SK-N-SH treated with all-trans-retinoic acid at 6 μM for 48 hours (cell line): ENCODE results near the gene FLYWCH2.

Experiments
- ATAC-seq: fragments of 200-7000 bp; cut with Tn5 transposase; 3 replicates; pipeline ENCODE4 v1.9.1; 2020; ENCODE audit warnings: mild to moderate bottlenecking, moderate library complexity
- ARNTL ChIP-seq: fragments of 450-650 bp; formaldehyde crosslinking; IDR thresholded peaks from 2 replicates; pipeline ENCODE4 v1.5.0; 2020; ENCODE audit warnings: low read depth, mild to moderate bottlenecking, moderate library complexity, borderline replicate concordance
- BACH2 ChIP-seq: fragments of 250-450 bp; sonication (Bioruptor Pico); IDR thresholded peaks from 2 replicates; pipeline ENCODE4 v1.9.0; 2021; ENCODE audit warnings: mild to moderate bottlenecking, borderline replicate concordance
- CREB5 ChIP-seq: fragments of 250-450 bp; sonication (Bioruptor Pico); IDR thresholded peaks from 2 replicates; pipeline ENCODE4 v1.5.1; 2020; ENCODE audit warnings: low read depth, mild to moderate bottlenecking, moderate library complexity
- CSDC2 ChIP-seq: fragments of 250-450 bp; sonication (Bioruptor Pico); IDR thresholded peaks from 2 replicates; pipeline ENCODE4 v1.5.0; 2020; ENCODE audit warnings: mild to moderate bottlenecking, moderate library complexity
- ESRRG ChIP-seq: fragments of 250-450 bp; sonication (Bioruptor Pico); IDR thresholded peaks from 2 replicates; pipeline ENCODE4 v1.6.1; 2021; ENCODE audit warnings: mild to moderate bottlenecking
- GLIS3 ChIP-seq: fragments of 250-450 bp; sonication (Bioruptor Pico); IDR thresholded peaks from 2 replicates; pipeline ENCODE4 v1.5.0; 2020; ENCODE audit warnings: mild to moderate bottlenecking, moderate library complexity
- ISL1 ChIP-seq: fragments of 250-450 bp; sonication (Bioruptor Pico); IDR thresholded peaks from 2 replicates; pipeline ENCODE4 v2.1.2; 2022; ENCODE audit warnings: mild to moderate bottlenecking, moderate library complexity
- OSR1 ChIP-seq: fragments of 250-450 bp; sonication (Bioruptor Pico); IDR thresholded peaks from 2 replicates; pipeline ENCODE4 v1.8.0; 2022; ENCODE audit warnings: moderate library complexity, mild to moderate bottlenecking, inconsistent platforms
- PATZ1 ChIP-seq: fragments of 250-450 bp; sonication (Bioruptor Pico); IDR thresholded peaks from 2 replicates; pipeline ENCODE4 v1.8.0; 2020; ENCODE audit warnings: mild to moderate bottlenecking, moderate library complexity, borderline replicate concordance
- POU6F1 ChIP-seq: fragments of 250-450 bp; sonication (Bioruptor Pico); IDR thresholded peaks from 2 replicates; pipeline ENCODE4 v1.8.0; 2021; ENCODE audit warnings: low read depth, mild to moderate bottlenecking, moderate library complexity, borderline replicate concordance
- RARB ChIP-seq: fragments of 250-450 bp; sonication (Bioruptor Pico); IDR thresholded peaks from 2 replicates; pipeline ENCODE4 v1.8.0; 2021; ENCODE audit warnings: mild to moderate bottlenecking, moderate library complexity
- SNAI2 ChIP-seq: fragments of 250-450 bp; sonication (Bioruptor Pico); IDR thresholded peaks from 2 replicates; pipeline ENCODE4 v1.5.0; 2020; ENCODE audit warnings: mild to moderate bottlenecking, moderate library complexity
- TCF4 ChIP-seq: fragments of 250-450 bp; sonication (Bioruptor Pico); IDR thresholded peaks from 2 replicates; pipeline ENCODE4 v1.8.0; 2021; ENCODE audit warnings: mild to moderate bottlenecking, moderate library complexity, borderline replicate concordance
- ZC3H10 ChIP-seq: fragments of 250-450 bp; sonication (Bioruptor Pico); IDR thresholded peaks from 2 replicates; pipeline ENCODE4 v1.5.1; 2021; ENCODE audit warnings: mild to moderate bottlenecking, moderate library complexity
- ZFP3 ChIP-seq: fragments of 250-450 bp; sonication (Bioruptor Pico); IDR thresholded peaks from 2 replicates; pipeline ENCODE4 v1.5.0; 2020; ENCODE audit warnings: mild to moderate bottlenecking, moderate library complexity
- ZFP30 ChIP-seq: fragments of 450-650 bp; formaldehyde crosslinking; IDR thresholded peaks from 2 replicates; pipeline ENCODE4 v1.5.0; 2022; ENCODE audit warnings: mild to moderate bottlenecking, moderate library complexity
- ZNF565 ChIP-seq: fragments of 450-650 bp; formaldehyde crosslinking; conservative IDR thresholded peaks from 2 replicates; pipeline ENCODE4 v1.5.0; 2020; ENCODE audit warnings: low read depth, mild to moderate bottlenecking, moderate library complexity
- ZNF70 ChIP-seq: fragments of 450-650 bp; formaldehyde crosslinking; IDR thresholded peaks from 2 replicates; pipeline ENCODE4 v1.5.0; 2020; ENCODE audit warnings: mild to moderate bottlenecking, moderate library complexity
- ZNF8 ChIP-seq: fragments of 450-650 bp; formaldehyde crosslinking; IDR thresholded peaks from 2 replicates; pipeline ENCODE4 v1.5.0; 2020; ENCODE audit warnings: mild to moderate bottlenecking, moderate library complexity
- TF ChIP-seq, protein P1 (sequence below): fragments of 250-450 bp; sonication (Bioruptor Pico); IDR thresholded peaks from 2 replicates; pipeline ENCODE4 v1.5.0; 2020; ENCODE audit warnings: mild to moderate bottlenecking, moderate library complexity

FLYWCH2 gene

DNA sequence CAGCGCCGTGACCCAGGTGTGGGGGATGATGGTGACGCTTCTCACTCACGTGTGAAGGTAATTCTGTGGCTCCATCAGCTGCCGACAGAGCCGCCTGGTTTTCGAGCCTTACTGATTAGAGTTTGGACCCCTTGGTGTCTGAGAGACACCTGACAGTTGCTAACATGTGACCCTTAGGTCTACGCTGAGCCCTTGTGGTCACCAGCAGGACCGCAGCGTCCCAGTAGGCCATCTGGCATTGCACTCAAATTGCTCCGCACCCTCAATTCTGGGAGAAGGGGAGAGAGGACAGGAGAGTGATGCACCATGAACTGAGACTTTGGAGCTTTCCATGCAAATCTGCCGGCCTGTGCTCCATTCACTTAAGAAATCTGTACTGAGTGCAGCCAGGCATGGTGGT is 31.2 kb downstream of the FLYWCH2 start:
- no peak for ATAC-seq
- TF ChIP-seq OSR1: no peak
- TF ChIP-seq POU6F1 (CRISPR knock-in tag): no peak
- TF ChIP-seq, protein P1, sequence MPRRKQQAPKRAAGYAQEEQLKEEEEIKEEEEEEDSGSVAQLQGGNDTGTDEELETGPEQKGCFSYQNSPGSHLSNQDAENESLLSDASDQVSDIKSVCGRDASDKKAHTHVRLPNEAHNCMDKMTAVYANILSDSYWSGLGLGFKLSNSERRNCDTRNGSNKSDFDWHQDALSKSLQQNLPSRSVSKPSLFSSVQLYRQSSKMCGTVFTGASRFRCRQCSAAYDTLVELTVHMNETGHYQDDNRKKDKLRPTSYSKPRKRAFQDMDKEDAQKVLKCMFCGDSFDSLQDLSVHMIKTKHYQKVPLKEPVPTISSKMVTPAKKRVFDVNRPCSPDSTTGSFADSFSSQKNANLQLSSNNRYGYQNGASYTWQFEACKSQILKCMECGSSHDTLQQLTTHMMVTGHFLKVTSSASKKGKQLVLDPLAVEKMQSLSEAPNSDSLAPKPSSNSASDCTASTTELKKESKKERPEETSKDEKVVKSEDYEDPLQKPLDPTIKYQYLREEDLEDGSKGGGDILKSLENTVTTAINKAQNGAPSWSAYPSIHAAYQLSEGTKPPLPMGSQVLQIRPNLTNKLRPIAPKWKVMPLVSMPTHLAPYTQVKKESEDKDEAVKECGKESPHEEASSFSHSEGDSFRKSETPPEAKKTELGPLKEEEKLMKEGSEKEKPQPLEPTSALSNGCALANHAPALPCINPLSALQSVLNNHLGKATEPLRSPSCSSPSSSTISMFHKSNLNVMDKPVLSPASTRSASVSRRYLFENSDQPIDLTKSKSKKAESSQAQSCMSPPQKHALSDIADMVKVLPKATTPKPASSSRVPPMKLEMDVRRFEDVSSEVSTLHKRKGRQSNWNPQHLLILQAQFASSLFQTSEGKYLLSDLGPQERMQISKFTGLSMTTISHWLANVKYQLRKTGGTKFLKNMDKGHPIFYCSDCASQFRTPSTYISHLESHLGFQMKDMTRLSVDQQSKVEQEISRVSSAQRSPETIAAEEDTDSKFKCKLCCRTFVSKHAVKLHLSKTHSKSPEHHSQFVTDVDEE (CRISPR knock-in tag): no peak
- TF ChIP-seq ZC3H10 (CRISPR knock-in tag): no peak
- TF ChIP-seq SNAI2 (CRISPR knock-in tag): no peak
- no peak for TF ChIP-seq ZFP30
- no peak for TF ChIP-seq ZNF70 (CRISPR knock-in tag)
- no peak for TF ChIP-seq ZNF8 (CRISPR knock-in tag)
- no peak for TF ChIP-seq PATZ1 (CRISPR knock-in tag)
- TF ChIP-seq ESRRG: no peak
- TF ChIP-seq ZFP3 (CRISPR knock-in tag): no peak
- no peak for TF ChIP-seq BACH2
- TF ChIP-seq ISL1 (CRISPR knock-in tag): no peak
- TF ChIP-seq, all 23 proteins: peak for 0

DNA sequence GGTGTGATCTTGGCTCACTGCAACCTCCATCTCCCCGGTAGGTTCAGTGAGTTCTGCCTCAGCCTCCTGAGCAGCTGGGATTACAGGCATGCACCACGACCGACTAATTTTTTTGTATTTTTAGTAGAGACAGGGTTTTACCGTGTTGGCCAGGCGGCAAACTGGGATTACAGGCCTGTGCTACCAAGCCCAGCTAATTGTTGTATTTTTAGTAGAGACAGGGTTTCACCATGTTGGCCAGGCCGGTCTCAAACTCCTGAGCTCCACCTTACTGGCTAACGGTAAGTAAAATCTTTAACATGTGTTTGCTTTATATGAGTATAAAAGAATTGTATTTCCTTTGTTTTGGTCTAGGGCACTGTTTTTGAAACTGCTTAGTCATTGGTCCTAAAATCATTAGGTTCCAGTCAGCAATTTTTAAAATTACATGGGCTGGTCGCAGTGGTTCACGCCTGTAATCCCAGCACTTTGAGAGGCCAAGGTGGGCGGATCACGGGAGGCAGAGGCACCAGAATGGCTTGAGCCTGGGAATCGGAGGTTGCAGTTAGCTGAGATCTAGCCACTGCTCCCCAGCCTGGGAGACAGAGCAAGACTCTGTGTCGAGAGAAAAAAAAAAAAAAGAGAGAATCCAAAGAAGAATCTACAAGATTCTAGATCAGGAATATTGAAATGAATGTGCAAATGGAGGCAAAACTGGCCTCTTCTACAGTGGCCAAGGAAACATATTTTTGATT is 32.3 kb downstream of the FLYWCH2 start:
- ATAC-seq: no peak
- TF ChIP-seq, protein P1 (CRISPR knock-in tag): no peak
- TF ChIP-seq ZFP3 (CRISPR knock-in tag) (no peak), ZNF70 (CRISPR knock-in tag) (no peak), CSDC2 (CRISPR knock-in tag) (no peak), ISL1 (CRISPR knock-in tag) (no peak), ZNF565 (CRISPR knock-in tag) (no peak), PATZ1 (CRISPR knock-in tag) (no peak), TCF4 (no peak), GLIS3 (no peak), ARNTL (CRISPR knock-in tag) (no peak), CREB5 (CRISPR knock-in tag) (no peak), ZFP30 (no peak), ESRRG (no peak), RARB (CRISPR knock-in tag) (no peak), OSR1 (no peak)
